GM19351 (cell line): ENCODE data around the gene SMAD6.
"Not testable (repeated sequence)": the region's sequence is repeated elsewhere in the genome, so short reads cannot be mapped to it uniquely, and the experiment has no call there.

Experiments
- ATAC-seq: cut with Tn5 transposase; IDR thresholded peaks from one replicate; pipeline ENCODE4 v1.9.1; 2021; ENCODE audit warnings: mild to moderate bottlenecking, moderate library complexity; ENCODE audit not compliant: unreplicated experiment

Gene SMAD6

DNA sequence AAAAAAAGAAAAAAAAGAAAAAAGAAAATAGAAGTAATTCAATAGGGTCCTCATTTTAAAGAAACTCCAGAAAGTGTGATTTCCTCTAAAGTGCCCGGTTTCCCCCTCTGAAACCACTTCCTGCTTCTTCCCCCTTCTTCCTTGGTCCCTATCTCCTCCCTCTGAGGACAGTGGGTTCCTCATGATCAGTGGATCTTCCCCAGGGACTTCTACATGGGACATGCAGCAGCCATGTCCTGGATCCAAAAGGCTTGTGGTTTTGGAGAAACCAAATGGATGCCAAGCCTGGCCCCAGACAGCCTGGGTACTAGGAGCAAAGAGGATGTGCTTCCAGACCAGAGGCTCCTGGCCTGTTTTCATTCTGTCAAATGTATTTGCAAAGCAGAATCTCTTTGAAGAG is 26.6 kb upstream of the SMAD6 start:
- ATAC-seq: no peak

DNA sequence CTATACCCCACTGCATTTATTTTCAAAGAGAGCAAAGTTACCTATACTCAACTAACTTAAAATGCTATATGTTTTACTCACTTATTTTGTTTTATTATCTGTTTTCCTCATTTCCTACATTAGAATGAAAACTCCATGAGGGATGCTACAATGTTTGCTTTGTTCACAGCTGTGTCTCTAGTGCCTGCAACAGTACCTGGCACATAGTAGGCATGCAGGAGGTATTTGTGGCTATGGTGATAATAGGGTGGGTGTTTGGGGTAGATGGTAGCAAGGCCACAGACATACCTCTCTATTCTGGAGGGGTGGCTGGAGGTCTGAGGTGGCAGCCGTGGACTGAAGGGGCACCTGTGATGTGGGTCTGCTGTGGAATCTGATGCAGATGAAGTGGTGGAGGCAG is 24.7 kb upstream of the SMAD6 start:
- no peak for ATAC-seq

DNA sequence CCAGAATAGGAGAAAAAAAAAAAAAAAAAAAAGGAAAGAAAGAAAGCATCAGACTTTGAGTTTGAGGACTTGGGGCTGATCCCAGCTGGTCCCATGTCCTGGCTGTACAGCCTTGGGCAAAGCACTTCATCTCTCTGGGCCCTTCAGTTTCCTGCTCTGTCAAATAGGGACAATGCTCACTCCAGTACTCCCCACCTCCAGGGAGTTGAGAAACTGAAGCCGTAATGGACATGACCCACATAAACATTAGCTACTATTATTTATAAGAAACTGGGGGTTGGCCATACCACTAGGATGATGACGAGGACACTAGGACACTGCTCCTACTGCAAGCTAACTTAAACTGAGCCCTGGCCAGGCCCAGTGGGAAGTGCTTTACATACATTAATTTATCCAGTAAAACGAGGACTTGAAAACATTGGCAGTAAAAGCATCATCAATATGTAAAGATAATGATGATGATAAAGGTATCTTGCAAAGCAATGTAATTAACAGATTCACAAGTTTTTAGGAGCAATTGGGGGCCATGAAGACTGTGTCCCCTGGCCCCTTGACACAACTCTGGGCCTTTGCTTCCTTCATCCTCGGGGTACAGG is 22.9 kb upstream of the SMAD6 start:
- ATAC-seq: no peak

DNA sequence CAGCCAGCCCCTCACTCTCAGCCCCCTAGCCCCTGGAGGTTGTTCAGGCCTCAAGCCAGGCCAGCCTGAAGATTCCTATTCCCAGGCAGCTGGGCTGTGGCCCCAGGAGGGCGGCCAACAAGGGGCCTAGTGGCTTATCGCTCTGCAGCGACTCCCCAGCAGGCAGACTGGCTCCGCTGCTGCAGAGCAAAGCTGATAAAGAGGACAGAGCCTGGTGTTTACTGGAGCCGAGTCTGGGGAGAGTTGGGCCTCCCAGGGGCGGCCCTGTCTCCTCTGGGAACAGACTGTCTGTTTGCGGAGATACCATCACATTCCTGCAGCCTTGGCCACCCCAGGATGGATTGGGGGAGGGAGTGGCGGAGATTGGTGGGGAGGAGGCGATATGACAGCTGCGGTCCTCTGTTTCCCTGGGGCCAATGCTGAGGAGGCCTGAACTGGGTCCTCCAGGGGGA is 22.4 kb upstream of the SMAD6 start:
- ATAC-seq: no peak

DNA sequence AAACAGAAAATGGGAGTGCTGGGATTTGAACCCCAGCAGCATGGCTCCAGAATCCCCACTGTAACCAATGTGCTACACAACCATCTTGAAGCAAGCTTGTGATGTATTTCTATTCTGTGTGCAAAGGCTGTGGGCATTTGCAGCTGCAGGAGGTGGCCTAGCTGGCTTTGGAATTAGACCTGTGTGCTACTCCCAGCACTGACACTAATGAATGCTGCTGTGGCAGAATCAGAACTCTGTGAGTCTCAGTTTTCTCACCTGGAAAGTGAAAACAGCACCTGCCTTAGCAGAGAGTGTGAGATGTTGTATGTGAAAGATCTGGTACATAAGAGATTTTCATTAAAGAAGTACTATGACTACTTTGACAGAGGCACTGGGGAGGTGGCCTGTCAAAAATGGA is 21.5 kb upstream of the SMAD6 start:
- ATAC-seq: no peak

DNA sequence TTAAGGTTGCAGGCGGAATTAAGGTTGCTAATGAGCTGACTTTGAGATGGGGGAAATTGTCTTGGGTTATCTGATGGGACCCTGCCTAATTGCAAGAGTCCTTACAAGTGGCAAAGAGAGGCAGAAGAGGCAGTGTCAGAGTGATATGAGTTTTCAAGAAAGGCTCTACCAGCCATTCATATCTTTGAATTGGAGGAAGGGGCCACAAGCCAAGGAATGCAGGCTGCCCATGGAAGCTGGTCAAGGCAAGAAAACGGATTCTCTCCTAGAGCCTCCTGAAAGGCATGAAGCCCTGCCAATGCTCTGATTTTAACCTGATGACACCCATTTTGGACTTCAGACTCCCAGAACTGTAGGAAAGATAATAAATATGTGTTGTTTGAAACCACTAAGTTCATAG is 20.6 kb upstream of the SMAD6 start:
- no peak for ATAC-seq

DNA sequence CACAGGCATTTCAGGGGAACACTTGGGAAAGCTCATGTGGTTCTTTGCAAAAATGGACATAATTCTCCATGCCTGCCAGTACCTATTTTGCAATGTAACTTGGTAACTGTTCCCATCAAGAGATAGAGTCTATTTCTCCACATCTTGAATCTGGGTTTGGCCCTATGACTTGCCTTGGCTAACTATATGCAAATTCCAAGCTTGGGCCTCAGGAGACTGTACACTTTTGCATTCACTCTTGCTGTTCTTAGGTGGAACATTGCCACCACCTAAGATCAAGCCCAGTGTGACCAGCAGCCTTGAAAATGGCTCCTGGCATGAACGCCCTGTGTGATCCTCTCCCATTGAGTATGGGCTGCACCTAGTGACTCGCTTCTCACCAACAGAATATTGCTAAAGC is 19.8 kb upstream of the SMAD6 start:
- ATAC-seq: no peak

DNA sequence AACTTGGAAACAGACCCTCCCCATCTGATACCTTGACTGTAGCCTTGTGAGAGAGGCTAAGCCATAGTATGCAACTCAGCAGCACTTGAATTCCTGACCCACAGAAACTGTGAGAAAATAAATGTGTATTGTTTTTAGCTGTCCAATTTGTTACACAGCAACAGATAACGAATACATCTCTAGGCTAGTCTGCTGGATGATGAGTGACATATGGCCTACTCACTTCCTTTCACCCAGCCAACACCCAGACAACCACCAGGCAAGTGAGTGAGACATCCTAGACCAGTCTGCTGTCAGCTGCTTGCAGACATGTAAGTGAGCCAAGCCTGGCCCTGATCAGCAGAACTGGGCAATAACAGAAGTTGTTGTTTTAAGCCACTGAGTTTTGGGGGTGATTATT is 19.2 kb upstream of the SMAD6 start:
- ATAC-seq: no peak

DNA sequence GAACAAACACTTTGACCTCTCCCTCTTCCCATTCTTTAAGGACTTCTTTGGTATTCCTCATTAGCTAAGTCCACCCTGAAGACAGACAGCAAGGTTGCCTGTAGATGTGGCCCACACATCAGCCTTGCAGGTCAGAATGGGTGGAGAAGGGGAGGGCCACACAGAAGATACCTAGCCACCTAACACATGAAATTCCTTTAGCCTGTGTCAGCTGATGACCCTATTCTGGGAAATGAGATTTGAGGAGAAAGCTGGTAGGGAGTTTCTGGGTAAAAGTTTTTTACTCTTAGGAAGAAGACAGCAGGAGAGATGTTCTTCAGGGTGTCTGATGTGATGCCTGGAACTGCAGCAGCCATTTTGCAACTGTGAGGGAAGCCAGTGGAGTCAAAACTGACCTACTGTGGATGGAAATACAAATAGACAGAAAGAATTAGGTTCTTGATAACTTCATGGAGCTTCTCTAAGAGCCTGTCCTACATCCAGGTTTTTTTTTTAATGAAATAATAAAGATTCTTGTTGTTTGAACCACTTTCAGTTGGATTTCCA is 17.8 kb upstream of the SMAD6 start:
- no peak for ATAC-seq

DNA sequence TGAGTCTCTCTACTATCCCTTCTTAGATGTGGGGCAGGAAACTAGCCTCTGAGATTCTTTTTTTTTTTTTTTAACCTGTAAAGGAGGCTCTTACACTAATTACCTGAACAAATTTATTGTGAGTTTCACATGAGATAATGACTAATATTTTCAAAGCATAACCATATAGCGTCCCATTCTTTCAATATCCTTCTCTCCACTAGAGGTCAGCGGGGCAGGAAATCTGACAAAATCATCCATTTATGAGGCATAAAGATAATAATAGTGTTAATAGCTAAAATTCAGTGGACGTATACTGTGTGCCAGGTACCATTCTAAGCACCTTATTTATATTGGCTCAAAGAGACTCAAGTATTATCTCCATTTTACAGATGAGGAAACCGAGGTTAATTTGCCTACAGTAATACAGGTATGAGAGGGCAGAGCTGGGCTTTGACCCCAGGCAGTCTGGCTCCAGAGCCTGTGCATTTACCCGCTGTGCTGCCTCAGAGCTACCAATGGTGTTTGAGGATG is 16.3 kb upstream of the SMAD6 start:
- ATAC-seq: no peak

DNA sequence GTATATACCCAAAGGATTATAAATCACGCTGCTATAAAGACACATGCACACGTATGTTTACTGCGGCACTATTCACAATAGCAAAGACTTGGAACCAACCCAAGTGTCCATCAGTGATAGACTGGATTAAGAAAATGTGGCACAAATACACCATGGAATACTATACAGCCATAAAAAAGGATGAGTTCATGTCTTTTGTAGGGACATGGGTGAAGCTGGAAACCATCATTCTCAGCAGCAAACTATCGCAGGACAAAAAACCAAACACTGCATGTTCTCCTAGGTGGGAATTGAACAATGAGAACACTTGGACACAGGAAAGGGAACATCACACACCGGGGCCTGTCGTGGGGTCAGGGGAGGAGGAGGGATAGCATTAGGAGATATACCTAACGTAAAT is 11.1 kb upstream of the SMAD6 start:
- ATAC-seq: not testable (repeated sequence)

DNA sequence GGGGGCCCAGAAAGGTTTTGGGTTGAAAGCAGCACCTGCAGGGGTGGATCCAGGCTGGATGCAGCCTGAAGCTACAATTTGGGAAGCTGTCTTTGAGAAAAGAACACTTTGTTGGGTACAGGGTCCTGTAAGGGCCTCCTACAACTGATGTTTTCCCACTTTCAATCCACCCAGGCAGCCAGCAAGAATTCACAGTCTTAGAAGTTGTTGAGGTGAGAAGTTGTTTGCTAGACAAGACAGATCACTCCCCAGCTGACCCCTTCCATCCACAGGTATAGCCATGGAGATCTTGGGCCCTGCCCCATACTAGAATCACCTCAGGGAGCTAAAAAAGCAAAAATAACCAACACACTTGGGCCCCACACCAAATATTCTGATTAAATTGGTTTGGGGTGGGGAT is 10.3 kb upstream of the SMAD6 start:
- no peak for ATAC-seq

DNA sequence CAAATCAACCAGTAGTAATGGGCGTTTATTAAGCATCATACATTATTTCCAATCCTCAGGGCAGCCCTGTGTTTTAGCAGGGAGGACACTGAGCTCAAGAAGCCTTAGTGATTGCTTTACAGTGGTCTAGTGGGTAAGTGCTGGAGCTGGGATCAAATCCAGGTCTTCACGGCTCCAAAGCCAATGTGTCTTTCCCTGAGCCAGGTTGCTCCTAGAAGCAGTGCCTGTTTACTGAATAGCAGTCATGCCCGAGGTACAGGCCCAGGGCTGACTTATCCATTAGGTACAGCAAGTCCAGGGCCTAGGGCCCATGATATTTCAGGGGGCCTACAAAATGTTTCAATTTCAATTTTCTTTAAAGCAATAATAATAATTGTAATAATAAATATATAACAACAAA is 9.6 kb upstream of the SMAD6 start:
- no peak for ATAC-seq

DNA sequence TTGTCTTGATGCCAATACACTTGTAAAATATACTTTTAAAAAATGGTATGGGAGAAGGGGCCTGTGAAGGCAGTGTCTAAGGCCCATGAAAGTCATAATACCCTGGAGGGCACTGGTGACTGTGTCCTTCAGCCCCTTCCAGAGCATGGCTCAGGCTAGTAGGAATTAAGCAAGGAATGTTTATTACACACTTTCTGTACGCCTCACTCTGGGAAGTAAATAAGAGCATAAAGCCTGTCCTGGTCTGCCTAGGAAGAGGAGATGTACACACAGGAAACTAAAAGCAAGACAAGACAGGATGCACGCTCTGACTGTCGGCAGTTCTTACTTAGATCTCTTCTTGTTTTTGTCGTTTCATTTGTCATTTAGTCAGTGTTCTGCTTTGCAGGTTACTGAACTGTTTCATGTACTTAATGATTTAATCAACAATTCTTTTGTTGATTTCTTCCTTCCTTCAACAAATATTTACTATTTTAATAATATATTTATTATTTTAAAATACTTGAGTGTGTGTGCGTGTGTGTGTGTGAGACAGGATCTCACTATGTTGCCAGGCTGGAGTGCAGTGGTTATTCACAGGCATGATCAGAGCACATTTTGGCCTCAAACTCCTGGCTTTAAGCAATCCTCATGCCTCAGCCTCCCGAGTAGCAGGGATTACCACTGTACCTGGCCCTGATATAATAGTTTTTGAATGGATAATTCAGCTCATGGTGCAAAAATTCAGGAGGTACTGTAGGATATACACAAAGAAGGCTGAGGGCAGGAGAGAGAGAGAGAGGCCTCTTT is 9.0 kb upstream of the SMAD6 start:
- ATAC-seq: no peak

DNA sequence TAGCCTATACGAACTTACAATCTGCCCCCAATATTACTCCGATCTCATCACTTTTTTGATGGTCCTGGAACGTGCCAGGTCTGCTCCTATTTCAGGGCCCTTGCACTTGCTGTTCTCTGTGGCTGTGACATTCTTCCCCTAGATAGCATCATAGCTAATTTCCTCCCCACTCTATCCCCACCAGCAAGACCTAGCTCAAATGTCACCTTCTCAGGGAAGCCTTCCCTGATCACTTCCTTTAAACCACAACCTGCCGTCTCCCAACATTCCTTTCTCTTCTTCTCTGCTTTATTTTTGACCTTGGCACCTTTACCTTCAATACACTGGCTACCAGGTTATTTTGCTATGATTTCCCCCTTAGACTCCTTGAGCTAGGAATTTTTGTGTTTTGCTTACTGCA is 5.3 kb upstream of the SMAD6 start:
- ATAC-seq: no peak

DNA sequence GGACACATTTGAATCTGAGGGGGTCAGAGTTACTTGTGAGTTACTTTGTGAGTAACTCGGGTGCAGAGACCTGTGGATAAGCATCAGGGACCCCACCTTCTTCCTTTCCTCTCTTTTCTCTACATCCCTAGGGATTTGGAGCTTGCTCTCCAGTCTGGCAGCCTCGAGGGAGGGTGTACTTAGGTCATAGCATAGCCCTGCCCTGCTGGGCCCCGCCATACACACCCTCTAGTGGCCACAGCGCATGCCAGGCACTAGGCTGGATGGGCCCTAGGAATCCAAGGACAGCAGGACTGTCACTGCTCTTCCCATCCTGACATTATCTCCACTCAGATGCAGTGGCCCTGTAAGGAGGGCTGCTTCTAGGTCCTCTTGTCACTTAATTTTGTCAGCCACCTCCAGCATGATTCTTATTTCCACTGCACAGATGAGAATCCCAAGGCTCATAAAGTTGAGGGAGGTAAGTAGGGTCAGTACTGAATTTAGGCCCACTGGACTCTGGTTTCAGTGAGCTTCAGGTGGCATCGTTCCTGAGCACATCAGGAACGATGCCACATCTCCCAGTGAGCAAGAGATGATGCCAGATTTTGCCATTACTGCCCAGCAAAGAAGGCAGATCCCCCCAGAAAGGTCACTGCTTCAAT is 3.6 kb upstream of the SMAD6 start:
- ATAC-seq: no peak

DNA sequence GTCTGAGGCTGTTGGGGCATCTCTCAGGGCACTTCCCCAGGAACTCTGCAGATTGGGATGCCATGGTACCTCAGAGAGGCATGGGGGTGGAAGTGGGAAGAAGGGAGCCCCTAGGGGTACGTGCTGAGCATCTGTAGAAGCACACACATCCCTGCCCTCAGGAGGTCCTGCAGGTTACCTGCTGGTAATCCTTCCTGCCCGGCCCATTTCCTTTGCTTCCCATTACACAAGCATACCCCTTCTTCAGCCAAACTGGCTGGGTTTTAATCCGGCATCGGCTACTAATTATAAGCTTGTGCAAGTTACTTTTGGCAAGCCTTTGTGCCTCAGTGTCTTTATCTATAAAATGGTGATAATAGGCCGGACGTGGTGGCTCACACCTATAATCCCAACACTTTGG is 3.1 kb upstream of the SMAD6 start:
- ATAC-seq: no peak

DNA sequence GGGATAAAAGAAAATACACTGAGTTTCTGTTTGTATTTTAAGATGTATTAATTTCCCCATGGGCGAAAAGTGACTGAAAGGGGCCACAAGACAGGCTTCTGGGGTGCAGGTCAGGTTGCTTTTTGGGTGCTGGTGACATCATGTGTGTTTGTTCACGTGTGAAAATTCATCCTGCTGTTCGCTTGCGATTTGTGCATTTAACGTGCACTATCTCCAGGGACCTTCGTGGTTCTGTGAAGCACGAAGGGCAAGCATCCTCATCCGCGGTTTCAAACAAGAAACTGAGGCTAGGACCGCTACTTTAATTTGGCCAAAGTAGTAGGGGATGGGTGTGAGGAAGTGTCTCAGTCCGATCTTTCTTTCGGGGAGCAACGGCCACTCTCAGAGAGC is 1.6 kb upstream of the SMAD6 start:
- ATAC-seq: no peak

DNA sequence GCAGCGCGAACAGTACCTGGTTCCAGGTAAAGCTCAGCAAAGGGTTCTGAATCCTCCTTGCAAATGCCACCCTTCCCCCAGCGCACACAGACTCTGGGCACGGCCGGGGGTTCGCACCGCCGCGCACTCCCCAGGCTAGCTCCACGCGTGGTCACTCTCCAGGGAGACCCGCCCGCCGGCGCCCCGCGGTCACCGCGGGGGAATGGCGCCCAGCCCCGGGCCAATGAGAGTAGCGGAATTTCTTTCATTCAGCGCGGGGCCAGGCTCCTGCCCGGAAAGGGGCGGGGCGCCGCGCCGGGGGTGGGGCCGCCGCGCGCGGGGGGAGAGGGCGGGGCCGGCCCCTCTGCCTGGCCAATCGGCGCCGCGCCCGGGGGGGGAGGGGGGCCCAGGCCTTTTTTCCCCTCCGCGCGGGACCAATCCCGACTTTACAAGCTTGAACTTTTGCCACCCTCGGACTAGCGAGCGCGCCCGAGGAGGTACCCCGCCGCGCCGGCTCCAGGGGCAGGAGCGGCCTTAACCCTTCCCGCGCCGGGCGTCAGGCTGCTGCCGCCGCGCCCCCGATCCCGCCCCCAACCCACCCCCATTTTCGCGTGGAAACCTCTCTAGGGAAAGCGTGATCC is 1.1 kb upstream of the SMAD6 start:
- ATAC-seq: peak; percentile 76

DNA sequence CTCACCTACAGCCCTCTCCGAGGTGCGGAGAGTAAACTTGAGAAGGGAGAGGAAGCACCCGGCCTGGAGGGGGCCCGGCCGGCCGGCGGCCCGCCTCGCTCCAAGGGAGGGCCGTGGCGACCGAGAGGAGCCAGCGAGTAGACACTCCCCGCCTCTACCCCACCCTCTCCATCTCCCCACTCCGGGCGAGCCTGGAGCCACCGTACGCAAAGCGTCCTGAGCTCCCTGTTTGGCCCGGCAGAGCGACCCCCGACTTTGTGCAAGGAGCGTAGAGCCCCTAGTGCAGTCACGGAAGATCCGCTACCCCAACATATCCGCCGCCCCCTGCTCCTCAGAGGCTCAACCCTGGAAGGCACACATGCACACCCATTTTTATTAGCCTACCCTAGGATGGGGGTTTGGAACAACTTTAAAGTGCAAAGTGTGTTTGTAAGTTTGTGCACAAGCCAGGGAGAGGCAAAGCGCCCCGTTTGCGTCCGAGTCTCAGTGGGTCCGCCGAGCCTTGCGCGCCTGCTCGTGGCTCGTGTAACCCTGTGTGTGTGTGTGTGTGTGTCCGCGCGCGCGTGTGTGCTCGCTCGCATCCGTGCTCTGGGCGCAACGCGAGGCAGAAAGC is 508 bp upstream of the SMAD6 start:
- peak; percentile 33 for ATAC-seq
